Measurements from ENCODE around the gene MVB12A.

Gene MVB12A

GRCh38 chr19:17405250-17406045, 14.4 kb upstream of the MVB12A start, which contains the start of gene BST2:
TSS of gene BST2 (minus strand) at chr19:17405630. CDS start at chr19:17405575, 55 bp downstream.
- DNase-seq: no peak

DNA sequence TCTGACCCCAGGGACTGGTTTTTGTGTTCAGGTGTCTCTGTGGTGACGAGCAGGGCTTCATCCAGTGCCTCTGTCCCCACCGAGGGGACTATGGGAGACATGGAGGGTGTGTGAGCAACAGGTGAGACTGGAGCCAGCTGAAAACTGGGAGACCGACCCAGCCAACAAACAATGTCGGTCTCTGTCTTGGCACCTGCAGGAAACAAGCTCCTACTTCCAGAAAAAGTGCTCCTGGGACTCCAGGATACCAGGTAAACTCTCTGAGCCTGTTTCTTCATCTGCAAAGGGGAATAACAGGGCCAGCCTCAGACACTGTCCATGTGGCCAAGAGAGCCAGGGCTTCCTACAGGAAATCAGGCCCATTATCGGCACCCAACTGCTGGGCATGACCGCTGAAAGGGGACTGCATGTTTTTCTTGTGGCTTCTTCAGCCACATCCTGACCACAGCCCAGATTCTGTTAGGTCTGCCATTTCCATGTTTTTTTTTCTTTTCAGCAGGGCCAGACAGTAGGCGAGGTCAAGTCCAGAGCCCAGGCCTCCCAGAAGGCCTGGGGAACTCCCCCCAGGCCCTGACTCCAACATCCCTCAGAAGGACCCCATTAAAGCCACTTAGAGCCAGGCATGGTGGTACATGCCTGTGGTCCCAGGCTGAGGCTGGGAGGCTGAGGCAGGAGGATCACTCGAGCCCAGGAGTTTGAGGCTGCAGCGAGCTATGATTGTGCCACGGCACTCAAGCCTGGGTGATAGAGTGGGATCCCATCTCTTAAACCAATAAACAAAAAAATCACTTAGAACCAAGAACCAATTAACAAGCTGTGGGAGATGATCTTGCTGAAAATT, 13.6 kb upstream of the MVB12A start:
- no peak for DNase-seq

DNA sequence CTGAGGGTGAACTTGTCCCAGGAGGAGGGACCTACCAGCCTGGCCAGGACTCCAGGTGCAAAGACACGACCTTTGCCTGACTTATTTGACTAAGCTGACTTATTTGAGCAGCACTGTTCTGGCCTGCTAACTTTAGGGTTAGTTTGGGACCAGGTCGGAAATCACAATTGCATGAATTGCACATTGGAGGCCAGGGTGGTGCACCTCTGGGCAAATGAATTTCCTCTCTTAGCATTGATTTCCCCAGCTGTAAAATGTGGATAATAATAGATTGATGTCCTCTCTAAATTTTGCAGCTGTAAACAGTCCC, 13.0 kb upstream of the MVB12A start:
- no peak for DNase-seq

GRCh38 chr19:17409990-17410389, 9.9 kb upstream of the MVB12A start:
- no peak for DNase-seq

DNA sequence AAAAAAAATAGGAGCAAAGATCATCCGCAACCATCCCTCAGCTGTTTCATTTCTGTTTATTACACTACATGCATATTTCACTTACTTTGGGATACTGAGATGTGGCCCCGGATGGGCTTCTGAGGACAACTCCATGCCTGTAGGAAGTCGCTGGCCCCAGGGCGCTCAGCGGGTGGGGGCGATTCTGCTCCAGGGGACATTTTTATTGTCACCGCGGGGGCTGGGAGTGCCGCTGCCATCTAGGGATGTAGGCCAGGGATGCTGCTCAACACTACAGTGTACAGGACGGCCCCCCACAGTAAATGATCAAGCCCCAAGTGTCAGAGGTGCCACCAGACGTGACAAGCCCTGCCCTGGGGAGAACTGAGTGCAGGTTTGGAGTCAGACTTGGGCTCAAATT, 8.0 kb upstream of the MVB12A start:
- no peak for DNase-seq

GRCh38 chr19:17414097-17414496, 5.8 kb upstream of the MVB12A start:
- DNase-seq: no peak

DNA sequence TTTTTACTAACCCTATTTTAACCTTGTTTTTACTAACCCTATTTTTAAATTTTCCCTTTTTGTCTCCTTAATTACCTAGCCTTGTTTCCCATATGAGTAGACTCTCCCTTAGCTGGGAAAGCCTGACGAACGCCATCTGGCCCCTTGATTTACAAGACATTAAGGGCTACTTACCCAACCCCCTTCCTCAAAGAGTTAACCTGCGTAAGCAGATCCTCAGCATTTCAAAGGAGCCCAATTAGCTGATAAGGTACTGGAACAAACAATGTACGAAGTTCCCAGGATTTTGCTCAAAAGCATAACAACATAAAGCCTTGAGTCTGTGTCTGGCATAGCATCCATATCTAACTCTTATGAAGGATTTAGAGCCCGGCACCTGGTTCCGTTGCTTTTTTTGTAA, 4.7 kb upstream of the MVB12A start:
- DNase-seq: no peak

- no peak for DNase-seq
Measured at GRCh38 chr19:17418710-17419109, 1.1 kb upstream of the MVB12A start.

GRCh38 chr19:17419154-17419620, 660 bp upstream of the MVB12A start:
- DNase-seq: no peak

DNA sequence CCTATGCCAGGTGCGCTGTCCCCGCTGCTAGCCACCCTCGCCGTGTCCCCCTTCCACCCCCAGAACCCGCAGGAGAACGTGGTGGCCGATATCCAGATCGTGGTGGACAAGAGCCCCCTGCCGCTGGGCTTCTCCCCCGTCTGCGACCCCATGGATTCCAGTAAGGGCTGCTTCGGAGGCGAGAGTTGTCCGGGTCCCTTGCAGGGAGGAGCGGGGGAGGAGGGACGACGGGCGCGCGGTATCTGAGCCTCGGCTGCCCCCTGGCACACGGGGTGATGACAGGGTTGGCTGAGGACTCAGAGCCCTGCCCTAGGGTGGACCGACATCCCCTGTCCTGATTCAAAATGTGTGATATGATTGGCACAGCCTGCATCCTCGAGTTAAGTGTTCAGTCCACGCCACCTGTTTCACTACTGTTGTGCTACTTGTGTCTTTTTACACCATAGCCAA, 653 bp downstream of the MVB12A start:
- no peak for DNase-seq

- DNase-seq: no peak
Measured at GRCh38 chr19:17421942-17422341, 2.1 kb downstream of the MVB12A start.

DNA sequence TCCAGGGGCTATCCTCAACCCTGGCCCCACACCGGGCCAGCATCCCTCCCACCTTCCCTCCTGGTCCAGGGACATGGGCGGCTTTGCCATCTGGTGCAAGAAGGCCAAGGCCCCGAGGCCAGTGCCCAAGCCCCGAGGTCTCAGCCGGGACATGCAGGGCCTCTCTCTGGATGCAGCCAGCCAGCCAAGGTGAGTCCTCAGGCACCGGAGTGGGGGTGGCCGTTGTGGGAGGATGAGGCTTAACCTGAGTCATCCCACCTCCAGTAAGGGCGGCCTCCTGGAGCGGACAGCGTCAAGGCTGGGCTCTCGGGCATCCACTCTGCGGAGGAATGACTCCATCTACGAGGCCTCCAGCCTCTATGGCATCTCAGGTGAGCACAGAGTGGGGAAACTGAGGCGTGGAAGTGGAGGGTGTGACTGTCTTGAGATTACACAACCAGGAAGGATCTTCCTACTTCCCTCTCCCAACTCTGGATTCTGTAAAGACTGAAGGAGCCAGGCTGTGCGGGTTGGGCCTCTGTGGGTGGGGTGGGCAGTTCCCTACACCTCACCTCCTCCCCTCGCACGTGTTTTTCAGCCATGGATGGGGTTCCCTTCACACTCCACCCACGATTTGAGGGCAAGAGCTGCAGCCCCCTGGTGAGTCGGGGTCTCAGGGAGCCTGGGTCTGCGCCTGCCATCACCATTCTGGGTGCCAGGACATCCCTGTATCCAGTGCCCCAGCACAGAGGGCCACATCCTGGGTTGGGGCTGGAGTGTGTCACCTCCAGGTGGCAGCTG, 3.8 kb downstream of the MVB12A start:
- DNase-seq: no peak

DNA sequence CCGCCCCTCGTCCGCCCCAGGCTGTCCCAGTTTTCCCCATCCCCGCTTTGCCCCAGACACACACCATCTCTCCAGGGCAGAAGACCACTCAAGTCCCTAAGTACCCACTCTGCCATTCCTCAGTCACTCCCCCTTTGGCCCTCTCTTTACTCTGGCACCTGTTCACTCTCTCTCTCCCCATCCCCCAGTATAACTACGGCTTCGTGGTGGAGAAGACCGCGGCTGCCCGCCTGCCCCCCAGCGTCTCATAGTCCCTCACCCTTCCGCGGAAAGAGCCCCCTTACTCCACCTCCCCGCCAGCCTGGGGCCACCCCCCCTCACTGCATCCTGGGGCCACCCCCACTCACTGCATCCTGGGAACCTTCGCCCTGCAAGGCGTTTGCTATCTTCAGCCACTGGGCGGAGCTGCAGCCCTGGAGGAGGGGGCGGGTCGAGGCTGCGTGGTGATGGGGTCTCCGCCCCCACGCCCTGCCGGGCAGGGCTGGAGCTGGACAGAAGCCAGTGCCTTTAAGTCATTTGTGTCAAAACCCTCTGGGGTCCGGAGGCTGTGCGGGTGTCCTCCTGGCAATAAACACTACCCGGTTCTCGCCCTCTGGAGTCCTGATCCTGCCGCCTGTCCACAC, 5.0 kb downstream of the MVB12A start:
- no peak for DNase-seq

GRCh38 chr19:17429641-17430113, 9.8 kb downstream of the MVB12A start:
- DNase-seq: no peak

GRCh38 chr19:17431417-17431816, 11.6 kb downstream of the MVB12A start:
- no peak for DNase-seq

GRCh38 chr19:17435218-17435617, 15.4 kb downstream of the MVB12A start:
- DNase-seq: no peak

DNA sequence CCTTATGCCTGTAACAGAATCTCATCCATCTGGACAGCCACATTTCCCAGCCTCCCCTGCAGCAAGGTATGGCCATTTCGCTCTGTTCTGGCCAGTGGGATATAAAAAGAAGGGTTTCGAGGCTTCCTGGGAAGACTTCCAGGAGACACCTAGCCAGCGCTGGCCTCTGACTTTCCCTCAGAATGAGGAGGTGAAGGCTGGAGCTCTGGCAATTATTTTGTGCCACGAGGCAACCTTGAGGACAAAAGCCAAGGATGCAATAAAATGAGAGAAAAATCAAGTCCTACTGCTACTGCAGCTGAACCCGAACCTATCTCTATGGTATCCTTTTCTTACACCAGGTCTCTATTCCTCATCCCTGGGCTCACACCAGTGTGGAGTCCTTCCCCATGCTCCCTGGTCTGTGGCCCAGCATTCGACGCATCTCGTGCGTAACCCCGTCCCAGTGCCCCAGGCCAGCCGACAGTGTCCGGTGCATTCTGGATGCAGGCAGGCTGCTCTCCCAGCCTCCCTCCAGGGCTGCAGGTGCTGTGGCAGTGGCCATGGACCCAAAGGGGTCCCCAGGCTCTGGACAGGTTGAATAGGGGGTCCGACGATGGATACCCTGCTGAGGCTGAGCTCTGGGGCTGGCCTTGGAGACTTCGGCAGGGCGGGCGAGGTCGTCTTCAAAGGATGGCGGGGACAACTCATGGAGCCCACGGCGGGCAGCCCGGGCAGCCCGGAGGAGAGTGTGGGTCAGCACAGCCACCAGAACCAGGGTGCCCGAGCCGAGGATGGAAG, 16.4 kb downstream of the MVB12A start:
- no peak for DNase-seq

GRCh38 chr19:17436874-17437267, 17.0 kb downstream of the MVB12A start:
- no peak for DNase-seq

- no peak for DNase-seq
Measured at GRCh38 chr19:17441241-17442021, 21.6 kb downstream of the MVB12A start.

- no peak for DNase-seq
Measured at GRCh38 chr19:17445526-17446165, 25.8 kb downstream of the MVB12A start.

Data from activated gamma-delta T cell (primary cell).